ENCODE data around the gene OPN4. TPM values are rescaled to one million over a fixed set of nuclear protein-coding genes. Genes with fewer than 3 reads are reported as not detected.

The OPN4 gene
- polyA plus RNA-seq, 2 donors: 0.02 TPM; not detected in 1

GRCh38 chr10:86691333-86692022, 37.1 kb downstream of the OPN4 start:
- no peaks in the 10 kb centered on the region for H3K9me3 ChIP-seq (ENCODE audit: control insufficient read depth in 2 of 2, insufficient read depth in 1 of 2, low read depth in 1 of 2, low read length in 1 of 2)
- H3K36me3 ChIP-seq (ENCODE audit: control insufficient read depth in 2 of 2, insufficient read depth in 2 of 2, low read length in 1 of 2): no peaks in the 10 kb centered on the region
- no peaks in the 10 kb centered on the region for H3K4me1 ChIP-seq (ENCODE audit: control insufficient read depth in 2 of 2, insufficient read depth in 2 of 2, low read length in 1 of 2)
- H3K27ac ChIP-seq (ENCODE audit: low read depth in 2 of 2, low read length in 1 of 2): no peak overlapping the region
- no peak overlapping the region for H3K4me3 ChIP-seq (ENCODE audit: low read depth in 1 of 2, low read length in 2 of 2)
- WGBS, 2 donors: 88 to 92% methylated on average over 14 of the region's 14 CpGs
- H3K27me3 ChIP-seq (ENCODE audit: control insufficient read depth in 1 of 2, insufficient read depth in 2 of 2, low read length in 2 of 2): no peaks in the 10 kb centered on the region

- Histone ChIP-seq H3K36me3 (ENCODE audit: control insufficient read depth in 2 of 2, insufficient read depth in 2 of 2, low read length in 1 of 2) (no peaks in the 10 kb centered on the region), H3K27ac (ENCODE audit: low read depth in 2 of 2, low read length in 1 of 2) (no peak overlapping the region), H3K27me3 (ENCODE audit: control insufficient read depth in 1 of 2, insufficient read depth in 2 of 2, low read length in 2 of 2) (no peaks in the 10 kb centered on the region), H3K9me3 (ENCODE audit: control insufficient read depth in 2 of 2, insufficient read depth in 1 of 2, low read depth in 1 of 2, low read length in 1 of 2) (no peaks in the 10 kb centered on the region), H3K4me3 (ENCODE audit: low read depth in 1 of 2, low read length in 2 of 2) (no peak overlapping the region), H3K4me1 (ENCODE audit: control insufficient read depth in 2 of 2, insufficient read depth in 2 of 2, low read length in 1 of 2) (no peaks in the 10 kb centered on the region)
- 80 to 87% methylated on average over 8 of the region's 8 CpGs for WGBS, 2 donors
These were observed 37.7 kb downstream of the OPN4 start for GRCh38 chr10:86692023-86692514.

GRCh38 chr10:86692664-86693063, 38.3 kb downstream of the OPN4 start:
- no peaks in the 10 kb centered on the region for H3K4me1 ChIP-seq (ENCODE audit: control insufficient read depth in 2 of 2, insufficient read depth in 2 of 2, low read length in 1 of 2)
- H3K9me3 ChIP-seq (ENCODE audit: control insufficient read depth in 2 of 2, insufficient read depth in 1 of 2, low read depth in 1 of 2, low read length in 1 of 2): no peaks in the 10 kb centered on the region
- 90% methylated on average over 7 of the region's 7 CpGs for WGBS, 2 donors
- H3K27me3 ChIP-seq (ENCODE audit: control insufficient read depth in 1 of 2, insufficient read depth in 2 of 2, low read length in 2 of 2): no peaks in the 10 kb centered on the region
- no peak overlapping the region for H3K27ac ChIP-seq (ENCODE audit: low read depth in 2 of 2, low read length in 1 of 2)
- no peak overlapping the region for H3K4me3 ChIP-seq (ENCODE audit: low read depth in 1 of 2, low read length in 2 of 2)
- H3K36me3 ChIP-seq (ENCODE audit: control insufficient read depth in 2 of 2, insufficient read depth in 2 of 2, low read length in 1 of 2): no peaks in the 10 kb centered on the region

GRCh38 chr10:86693275-86693674, 38.9 kb downstream of the OPN4 start:
- no peaks in the 10 kb centered on the region for H3K27me3 ChIP-seq (ENCODE audit: control insufficient read depth in 1 of 2, insufficient read depth in 2 of 2, low read length in 2 of 2)
- no peaks in the 10 kb centered on the region for H3K4me1 ChIP-seq (ENCODE audit: control insufficient read depth in 2 of 2, insufficient read depth in 2 of 2, low read length in 1 of 2)
- no peaks in the 10 kb centered on the region for H3K36me3 ChIP-seq (ENCODE audit: control insufficient read depth in 2 of 2, insufficient read depth in 2 of 2, low read length in 1 of 2)
- H3K9me3 ChIP-seq (ENCODE audit: control insufficient read depth in 2 of 2, insufficient read depth in 1 of 2, low read depth in 1 of 2, low read length in 1 of 2): no peaks in the 10 kb centered on the region
- no peak overlapping the region for H3K4me3 ChIP-seq (ENCODE audit: low read depth in 1 of 2, low read length in 2 of 2)
- WGBS, 2 donors: 44 to 70% methylated on average over 2 of the region's 2 CpGs
- H3K27ac ChIP-seq (ENCODE audit: low read depth in 2 of 2, low read length in 1 of 2): no peak overlapping the region

- 16 to 18% methylated on average over 10 of the region's 10 CpGs for WGBS, 2 donors
- no peak overlapping the region for H3K27ac ChIP-seq (ENCODE audit: low read depth in 2 of 2, low read length in 1 of 2)
- no peak overlapping the region for H3K4me3 ChIP-seq (ENCODE audit: low read depth in 1 of 2, low read length in 2 of 2)
- H3K36me3 ChIP-seq (ENCODE audit: control insufficient read depth in 2 of 2, insufficient read depth in 2 of 2, low read length in 1 of 2): no peaks in the 10 kb centered on the region
- no peaks in the 10 kb centered on the region for H3K27me3 ChIP-seq (ENCODE audit: control insufficient read depth in 1 of 2, insufficient read depth in 2 of 2, low read length in 2 of 2)
- H3K4me1 ChIP-seq (ENCODE audit: control insufficient read depth in 2 of 2, insufficient read depth in 2 of 2, low read length in 1 of 2): no peaks in the 10 kb centered on the region
- H3K9me3 ChIP-seq (ENCODE audit: control insufficient read depth in 2 of 2, insufficient read depth in 1 of 2, low read depth in 1 of 2, low read length in 1 of 2): no peaks in the 10 kb centered on the region
These were observed 39.5 kb downstream of the OPN4 start for GRCh38 chr10:86693721-86694369.

GRCh38 chr10:86698207-86698940, 44.0 kb downstream of the OPN4 start:
- Histone ChIP-seq H3K36me3 (ENCODE audit: control insufficient read depth in 2 of 2, insufficient read depth in 2 of 2, low read length in 1 of 2) (no peaks in the 10 kb centered on the region), H3K4me1 (ENCODE audit: control insufficient read depth in 2 of 2, insufficient read depth in 2 of 2, low read length in 1 of 2) (no peaks in the 10 kb centered on the region), H3K27me3 (ENCODE audit: control insufficient read depth in 1 of 2, insufficient read depth in 2 of 2, low read length in 2 of 2) (no peaks in the 10 kb centered on the region), H3K27ac (ENCODE audit: low read depth in 2 of 2, low read length in 1 of 2) (no peak overlapping the region), H3K9me3 (ENCODE audit: control insufficient read depth in 2 of 2, insufficient read depth in 1 of 2, low read depth in 1 of 2, low read length in 1 of 2) (no peaks in the 10 kb centered on the region), H3K4me3 (ENCODE audit: low read depth in 1 of 2, low read length in 2 of 2) (no peak overlapping the region)
- 81 to 83% methylated on average over 9 of the region's 9 CpGs for WGBS, 2 donors

- no peaks in the 10 kb centered on the region for H3K36me3 ChIP-seq (ENCODE audit: control insufficient read depth in 2 of 2, insufficient read depth in 2 of 2, low read length in 1 of 2)
- H3K27ac ChIP-seq (ENCODE audit: low read depth in 2 of 2, low read length in 1 of 2): no peak overlapping the region
- no peaks in the 10 kb centered on the region for H3K27me3 ChIP-seq (ENCODE audit: control insufficient read depth in 1 of 2, insufficient read depth in 2 of 2, low read length in 2 of 2)
- 79 to 82% methylated on average over 7 of the region's 7 CpGs for WGBS, 2 donors
- H3K4me3 ChIP-seq (ENCODE audit: low read depth in 1 of 2, low read length in 2 of 2): no peak overlapping the region
- H3K9me3 ChIP-seq (ENCODE audit: control insufficient read depth in 2 of 2, insufficient read depth in 1 of 2, low read depth in 1 of 2, low read length in 1 of 2): no peaks in the 10 kb centered on the region
- no peaks in the 10 kb centered on the region for H3K4me1 ChIP-seq (ENCODE audit: control insufficient read depth in 2 of 2, insufficient read depth in 2 of 2, low read length in 1 of 2)
These were observed 44.8 kb downstream of the OPN4 start for GRCh38 chr10:86699125-86699524.

- Histone ChIP-seq H3K36me3 (ENCODE audit: control insufficient read depth in 2 of 2, insufficient read depth in 2 of 2, low read length in 1 of 2) (no peaks in the 10 kb centered on the region), H3K27ac (ENCODE audit: low read depth in 2 of 2, low read length in 1 of 2) (no peak overlapping the region)
- 89 to 96% methylated on average over 8 of the region's 8 CpGs for WGBS, 2 donors
These were observed 45.2 kb downstream of the OPN4 start for GRCh38 chr10:86699541-86699940.

GRCh38 chr10:86699991-86700840, 45.9 kb downstream of the OPN4 start:
- Histone ChIP-seq H3K4me3 (ENCODE audit: low read depth in 1 of 2, low read length in 2 of 2) (no peak overlapping the region), H3K27me3 (ENCODE audit: control insufficient read depth in 1 of 2, insufficient read depth in 2 of 2, low read length in 2 of 2) (no peaks in the 10 kb centered on the region), H3K4me1 (ENCODE audit: control insufficient read depth in 2 of 2, insufficient read depth in 2 of 2, low read length in 1 of 2) (no peaks in the 10 kb centered on the region), H3K9me3 (ENCODE audit: control insufficient read depth in 2 of 2, insufficient read depth in 1 of 2, low read depth in 1 of 2, low read length in 1 of 2) (no peaks in the 10 kb centered on the region), H3K36me3 (ENCODE audit: control insufficient read depth in 2 of 2, insufficient read depth in 2 of 2, low read length in 1 of 2) (no peaks in the 10 kb centered on the region), H3K27ac (ENCODE audit: low read depth in 2 of 2, low read length in 1 of 2) (no peak overlapping the region)
- 89 to 90% methylated on average over 9 of the region's 9 CpGs for WGBS, 2 donors

More at GRCh38 chr10:86699541-86699940, 45.2 kb downstream of the OPN4 start:
- Histone ChIP-seq H3K4me1 (ENCODE audit: control insufficient read depth in 2 of 2, insufficient read depth in 2 of 2, low read length in 1 of 2) (no peaks in the 10 kb centered on the region), H3K4me3 (ENCODE audit: low read depth in 1 of 2, low read length in 2 of 2) (no peak overlapping the region), H3K9me3 (ENCODE audit: control insufficient read depth in 2 of 2, insufficient read depth in 1 of 2, low read depth in 1 of 2, low read length in 1 of 2) (no peaks in the 10 kb centered on the region), H3K27me3 (ENCODE audit: control insufficient read depth in 1 of 2, insufficient read depth in 2 of 2, low read length in 2 of 2) (no peaks in the 10 kb centered on the region)
